ENCODE results near the gene ELAVL4. TPM values are rescaled to one million over a fixed set of nuclear protein-coding genes. Genes with fewer than 3 reads are reported as not detected.

Gene ELAVL4
- total RNA-seq (2021) (0.50 to 0.85 TPM (median 0.69 TPM) in 3 replicates), Bru-seq, nascent RNA (percentile 38 among the genes with signal in this experiment)
- long read RNA-seq, experiment 1, partial matches to known transcripts = 0 of 3 reads
- long read RNA-seq, experiment 1, other reads (novel, unspliced or antisense) = 2 of 3 reads
- long read RNA-seq, experiment 2, partial matches to known transcripts = 0 of 1 reads
- long read RNA-seq, experiment 2, other reads (novel, unspliced or antisense) = 0 of 1 reads
- long read RNA-seq, experiment 3 = 0 reads

GRCh38 chr1:50108497-50109059 is at the start of gene ELAVL4:
ELAVL4 (plus strand) TSS chr1:50108920; CDS start chr1:50109190, 270 bp downstream.
- DNase-seq (ENCODE audit: low spot score) = peak; percentile 28
- Mint-ChIP-seq H3K4me3 (peak within 1 kb of the TSS; percentile 31; the same call in 1 of the 2 replicates), H3K27ac (no peak within 1 kb of the TSS; the same call in 1 of the 2 replicates), H3K27me3 (ENCODE audit: low read depth) (no peaks in the 10 kb centered on the region; the same call in 1 of the 2 replicates), H3K9me3 (no peaks in the 10 kb centered on the region), H3K4me1 (peaks cover 50% of the 10 kb centered on the region), H3K36me3 (no peaks in the 10 kb centered on the region)
- TF ChIP-seq ATF6 (CRISPR knock-in tag; IDR thresholded peaks at IDR 0.05) = no peak
- TF ChIP-seq ZNF532 (CRISPR knock-in tag; IDR thresholded peaks at IDR 0.05; ENCODE audit: borderline replicate concordance) = no peak
- TF ChIP-seq ZNF138 (CRISPR knock-in tag; conservative IDR thresholded peaks at IDR 0.05) = no peak
- TF ChIP-seq FOXP4 (CRISPR knock-in tag; IDR thresholded peaks at IDR 0.05) = no peak
- TF ChIP-seq ZNF121 (CRISPR knock-in tag; IDR thresholded peaks at IDR 0.05) = no peak
- TF ChIP-seq SOX15 (CRISPR knock-in tag; IDR thresholded peaks at IDR 0.05) = no peak
- no peak for TF ChIP-seq ZNF219 (CRISPR knock-in tag; IDR thresholded peaks at IDR 0.05; ENCODE audit: borderline replicate concordance)
- no peak for TF ChIP-seq CDX4 (CRISPR knock-in tag; IDR thresholded peaks at IDR 0.05; ENCODE audit: borderline replicate concordance)
- no peak for TF ChIP-seq ZNF423 (CRISPR knock-in tag; IDR thresholded peaks at IDR 0.05)
- no peak for TF ChIP-seq TEAD1 (CRISPR knock-in tag; IDR thresholded peaks at IDR 0.05)
- TF ChIP-seq ZNF416 (CRISPR knock-in tag; IDR thresholded peaks at IDR 0.05) = no peak
- no peak for TF ChIP-seq TCF7 (CRISPR knock-in tag; IDR thresholded peaks at IDR 0.05; ENCODE audit: low read depth)
- TF ChIP-seq FOXP1 (CRISPR knock-in tag; IDR thresholded peaks at IDR 0.05; ENCODE audit: borderline replicate concordance) = no peak
- no peak for TF ChIP-seq EMX1 (CRISPR knock-in tag; IDR thresholded peaks at IDR 0.05)
- TF ChIP-seq IRF1 (CRISPR knock-in tag; IDR thresholded peaks at IDR 0.05) = no peak
- no peak for TF ChIP-seq PRDM15 (CRISPR knock-in tag; IDR thresholded peaks at IDR 0.05)
- no peak for TF ChIP-seq HMGA2 (CRISPR knock-in tag; IDR thresholded peaks at IDR 0.05)
- no peak for TF ChIP-seq NR1H2 (CRISPR knock-in tag; IDR thresholded peaks at IDR 0.05)
- ChIA-PET CTCF (interaction anchor here (1.0 to 1.7 kb wide), 4 partner anchors 28 to 240 kb away, joined by 3 to 9 read pairs (median 6); no protein-coding TSS in a partner anchor), POLR2A (no interaction called here)
- peak; percentile 56 for ATAC-seq
